ENCODE data around the gene EIF4EBP2.

- TF ChIP-seq, protein P1, sequence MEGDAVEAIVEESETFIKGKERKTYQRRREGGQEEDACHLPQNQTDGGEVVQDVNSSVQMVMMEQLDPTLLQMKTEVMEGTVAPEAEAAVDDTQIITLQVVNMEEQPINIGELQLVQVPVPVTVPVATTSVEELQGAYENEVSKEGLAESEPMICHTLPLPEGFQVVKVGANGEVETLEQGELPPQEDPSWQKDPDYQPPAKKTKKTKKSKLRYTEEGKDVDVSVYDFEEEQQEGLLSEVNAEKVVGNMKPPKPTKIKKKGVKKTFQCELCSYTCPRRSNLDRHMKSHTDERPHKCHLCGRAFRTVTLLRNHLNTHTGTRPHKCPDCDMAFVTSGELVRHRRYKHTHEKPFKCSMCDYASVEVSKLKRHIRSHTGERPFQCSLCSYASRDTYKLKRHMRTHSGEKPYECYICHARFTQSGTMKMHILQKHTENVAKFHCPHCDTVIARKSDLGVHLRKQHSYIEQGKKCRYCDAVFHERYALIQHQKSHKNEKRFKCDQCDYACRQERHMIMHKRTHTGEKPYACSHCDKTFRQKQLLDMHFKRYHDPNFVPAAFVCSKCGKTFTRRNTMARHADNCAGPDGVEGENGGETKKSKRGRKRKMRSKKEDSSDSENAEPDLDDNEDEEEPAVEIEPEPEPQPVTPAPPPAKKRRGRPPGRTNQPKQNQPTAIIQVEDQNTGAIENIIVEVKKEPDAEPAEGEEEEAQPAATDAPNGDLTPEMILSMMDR (IDR thresholded peaks at IDR 0.05), result no peak
- TF ChIP-seq POLR2A (IDR thresholded peaks at IDR 0.05), result no peak
- no peak for TF ChIP-seq POLR2AphosphoS5 (IDR thresholded peaks at IDR 0.05; ENCODE audit: insufficient read depth in 1 of 2, low read depth in 1 of 2)
Measured at GRCh38 chr10:70465278-70465677, 61.3 kb downstream of the EIF4EBP2 start.
